GM19035 (cell line): ENCODE results near the gene GRAP2.

Source experiments
- ATAC-seq: cut with Tn5 transposase; IDR thresholded peaks from one replicate; pipeline ENCODE4 v1.9.1; 2021; ENCODE audit not compliant: unreplicated experiment

The GRAP2 gene

DNA sequence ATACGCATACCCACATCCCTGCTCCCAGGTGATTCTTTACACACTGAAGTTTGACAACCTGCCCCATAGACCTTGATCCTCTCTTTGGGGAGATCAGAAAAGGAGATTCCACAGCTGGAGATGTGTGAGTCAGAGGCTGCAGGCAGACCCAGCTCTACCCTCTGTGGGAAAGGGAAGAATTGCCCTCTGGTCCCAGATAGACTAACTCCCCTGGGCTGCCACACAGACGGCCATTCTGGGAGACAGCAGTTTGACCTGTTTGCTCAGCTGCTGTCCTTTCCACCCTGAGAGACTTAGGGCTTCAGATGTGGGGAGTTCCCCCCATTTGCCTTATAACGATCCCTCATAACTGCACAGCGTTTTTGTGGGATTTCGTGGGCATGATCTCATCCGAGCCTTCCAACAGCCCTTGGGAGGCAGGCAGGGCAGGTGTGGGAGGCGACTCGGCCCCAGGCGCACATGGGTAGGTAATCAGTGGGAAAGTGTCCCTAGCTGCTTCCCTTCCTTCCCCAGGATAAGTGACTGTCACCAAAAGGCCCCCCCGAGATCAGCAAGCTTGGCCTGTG is 107.9 kb downstream of the GRAP2 start:
- no peak for ATAC-seq

DNA sequence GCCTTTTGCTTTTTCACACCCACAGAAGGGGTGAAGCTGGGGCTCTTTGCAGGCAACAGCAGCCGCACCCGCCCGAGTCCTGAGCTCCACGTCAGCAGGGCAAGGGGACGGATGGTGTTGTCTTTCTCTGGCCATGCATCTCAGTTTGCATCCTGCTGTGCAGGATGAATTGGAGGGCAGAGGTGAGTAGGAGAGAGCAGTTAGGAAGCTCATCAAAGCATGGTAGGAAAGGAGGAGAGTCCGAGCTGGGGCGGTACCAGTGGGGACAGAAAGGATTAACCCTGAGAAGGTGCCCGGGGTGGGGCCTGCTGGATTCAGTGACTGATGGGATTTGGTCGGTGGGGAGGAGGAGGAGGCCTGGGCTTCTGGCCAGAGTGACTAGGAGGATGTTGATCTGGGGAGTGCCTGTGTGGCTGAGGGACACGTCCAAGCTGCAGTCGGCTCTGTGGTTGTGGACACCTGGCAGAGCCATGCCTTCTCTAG is 108.4 kb downstream of the GRAP2 start:
- no peak for ATAC-seq

GRCh38 chr22:40009951-40010671 is 109.2 kb downstream of the GRAP2 start:
- no peak for ATAC-seq

- no peak for ATAC-seq
Observed at GRCh38 chr22:40010746-40011145, 109.9 kb downstream of the GRAP2 start.

DNA sequence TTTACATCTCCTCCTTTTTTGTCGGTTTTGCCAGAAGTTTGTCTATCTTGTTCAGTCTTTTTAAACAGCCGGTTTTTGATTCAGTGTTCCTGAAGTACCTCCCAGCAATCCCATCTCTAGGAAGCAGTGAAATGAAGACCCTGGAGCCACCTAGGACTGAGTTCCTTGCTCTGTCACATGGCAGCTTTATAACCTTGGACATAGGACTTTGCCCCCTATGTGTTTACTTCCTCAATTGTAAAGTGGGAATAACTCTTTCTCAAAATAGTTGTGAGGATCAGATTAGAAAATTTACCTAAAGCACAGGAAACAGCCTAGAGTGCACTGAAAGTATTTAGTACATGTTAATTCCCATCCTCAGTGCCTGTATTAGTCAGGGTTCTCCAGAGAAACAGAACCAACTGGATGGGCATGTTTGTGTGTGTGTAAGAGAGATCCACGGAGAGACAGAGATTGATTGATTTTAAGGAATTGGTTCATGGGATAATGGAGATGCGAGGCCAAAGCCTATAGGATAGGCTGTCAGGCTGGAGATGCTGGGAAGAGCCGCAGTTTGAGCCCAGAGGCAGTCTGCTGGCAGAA is 113.9 kb downstream of the GRAP2 start:
- ATAC-seq, result no peak

GRCh38 chr22:40015358-40015976 is 114.6 kb downstream of the GRAP2 start:
- no peak for ATAC-seq

GRCh38 chr22:40018051-40018450 is 117.2 kb downstream of the GRAP2 start:
- no peak for ATAC-seq

GRCh38 chr22:40019100-40019499 is 118.2 kb downstream of the GRAP2 start:
- ATAC-seq, result no peak

DNA sequence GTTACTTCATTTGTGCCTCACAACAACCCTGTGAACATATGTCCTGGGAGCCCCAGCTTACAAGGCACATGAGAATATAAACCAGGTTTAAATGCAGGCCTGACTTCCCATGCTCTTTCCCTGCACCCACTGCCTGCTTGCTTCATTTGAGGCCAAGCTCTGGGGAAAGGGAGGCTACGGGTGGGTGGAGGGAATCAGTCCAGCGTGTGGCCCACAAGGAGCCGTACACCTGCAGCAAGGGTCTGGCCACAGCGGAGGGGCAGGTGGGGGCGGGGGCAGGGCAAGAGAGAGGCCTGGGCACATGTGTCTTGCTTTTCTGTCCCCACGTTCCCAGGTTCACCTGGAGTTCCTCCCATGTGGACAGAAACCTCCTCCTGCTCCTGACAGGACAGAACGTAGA is 120.1 kb downstream of the GRAP2 start:
- no peak for ATAC-seq

- ATAC-seq, result no peak
Observed at GRCh38 chr22:40021401-40022000, 120.6 kb downstream of the GRAP2 start.

DNA sequence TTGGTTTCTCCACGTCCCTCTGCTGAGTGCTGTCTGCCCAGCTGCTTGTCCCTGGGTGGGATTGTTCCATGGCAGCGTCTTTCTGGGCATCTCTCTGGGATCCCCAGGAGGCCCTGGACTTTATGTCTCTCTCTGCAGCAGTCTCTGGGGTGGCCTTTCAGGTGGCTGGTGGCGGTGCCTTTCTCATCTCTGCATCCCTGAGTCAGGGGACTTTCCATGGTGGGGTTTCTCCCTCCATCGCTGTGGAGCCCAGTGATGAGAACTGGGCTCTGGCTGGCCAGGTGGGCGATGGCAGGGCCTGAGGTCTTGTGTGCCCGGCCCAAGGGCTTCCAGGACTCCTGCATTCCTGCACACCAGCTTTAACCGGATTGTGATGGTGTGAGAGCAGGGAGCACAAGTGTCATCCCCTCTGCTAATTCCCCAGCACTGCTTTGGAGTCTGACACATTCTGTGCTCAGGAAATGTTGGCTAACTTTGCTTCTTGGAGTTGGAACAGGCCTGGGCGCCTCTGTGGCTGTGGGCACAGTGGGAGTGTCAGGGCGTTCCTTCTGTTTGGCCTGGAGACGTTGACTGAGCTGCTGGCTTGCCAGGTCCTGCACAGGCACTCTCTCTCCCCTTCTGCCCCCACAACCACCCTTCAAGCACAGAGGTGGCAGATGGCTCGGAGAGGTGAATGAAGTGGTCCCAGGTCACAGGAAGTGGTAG is 121.8 kb downstream of the GRAP2 start:
- ATAC-seq, result no peak
